GM19463 (cell line): ENCODE data around the gene ATRN.

Source experiments
- ATAC-seq: cut with Tn5 transposase; IDR thresholded peaks from one replicate; pipeline ENCODE4 v1.9.1; 2021; ENCODE audit warnings: mild to moderate bottlenecking, moderate library complexity; ENCODE audit not compliant: unreplicated experiment

The ATRN gene

GRCh38 chr20:3672547-3673171 is 201.8 kb downstream of the ATRN start:
- no peak for ATAC-seq

- no peak for ATAC-seq
Measured at GRCh38 chr20:3673221-3674070, 202.6 kb downstream of the ATRN start.

- ATAC-seq, result no peak
Measured at GRCh38 chr20:3674447-3674846, 203.6 kb downstream of the ATRN start.

- no peak for ATAC-seq
Measured at GRCh38 chr20:3674995-3675900, 204.4 kb downstream of the ATRN start.

- no peak for ATAC-seq
Measured at GRCh38 chr20:3677733-3678132, 206.9 kb downstream of the ATRN start.

GRCh38 chr20:3678198-3678597 is 207.4 kb downstream of the ATRN start:
- no peak for ATAC-seq

GRCh38 chr20:3678856-3679720 is 208.3 kb downstream of the ATRN start:
- no peak for ATAC-seq

GRCh38 chr20:3679749-3680700 is 209.2 kb downstream of the ATRN start:
- ATAC-seq, result no peak

- ATAC-seq, result no peak
Measured at GRCh38 chr20:3680701-3681351, 210.0 kb downstream of the ATRN start.

- ATAC-seq, result no peak
Measured at GRCh38 chr20:3681352-3681930, 210.6 kb downstream of the ATRN start.

- no peak for ATAC-seq
Measured at GRCh38 chr20:3681931-3682781, 211.3 kb downstream of the ATRN start, which contains the start of gene ADAM33. TSS of gene ADAM33 (minus strand) at chr20:3682010. CDS start at chr20:3682004, 6 bp downstream.

- ATAC-seq, result no peak
Measured at GRCh38 chr20:3685341-3685740, 214.5 kb downstream of the ATRN start.

- no peak for ATAC-seq
Measured at GRCh38 chr20:3686421-3686820, 215.6 kb downstream of the ATRN start.

- no peak for ATAC-seq
Measured at GRCh38 chr20:3686867-3687321, 216.1 kb downstream of the ATRN start.

- ATAC-seq, result no peak
Measured at GRCh38 chr20:3687655-3688054, 216.8 kb downstream of the ATRN start.

GRCh38 chr20:3689978-3690377 is 219.2 kb downstream of the ATRN start:
- no peak for ATAC-seq

GRCh38 chr20:3690413-3690812 is 219.6 kb downstream of the ATRN start:
- no peak for ATAC-seq
